ENCODE measurements around the gene SKA1. TPM values are rescaled to one million over a fixed set of nuclear protein-coding genes. Genes with fewer than 3 reads are reported as not detected.
A peak's percentile ranks its signal among the peaks of the same experiment; 100 is the strongest.

SKA1 gene
- total and polyA plus RNA-seq, 2 of the 13 experiments (the other 11 are each of a cell fraction or from before 2014, with no cell fraction given), result 5.3 to 21.3 TPM

- no peak for TF ChIP-seq UBTF (CRISPR knock-in tag; IDR thresholded peaks at IDR 0.05)
- no peak for TF ChIP-seq ZSCAN12 (CRISPR knock-in tag; IDR thresholded peaks at IDR 0.05)
- TF ChIP-seq SIN3A (IDR thresholded peaks at IDR 0.05; ENCODE audit: borderline replicate concordance, low read depth, low read length), result no peak
- TF ChIP-seq ZBTB38 (CRISPR knock-in tag; IDR thresholded peaks at IDR 0.05), result no peak
- no peak for TF ChIP-seq ZBTB40 (IDR thresholded peaks at IDR 0.05)
- TF ChIP-seq ZBTB40 (CRISPR knock-in tag; IDR thresholded peaks at IDR 0.05), result 0 out of 2 replicates have a peak, but pooled peaks have one; percentile 40
- no peak for TF ChIP-seq ZNF513 (CRISPR knock-in tag; conservative IDR thresholded peaks at IDR 0.05)
- TF ChIP-seq MXD1 (CRISPR knock-in tag; IDR thresholded peaks at IDR 0.05), result no peak
- 0 out of 2 replicates have a peak, but pooled peaks have one; percentile 40 for TF ChIP-seq ZNF724P (CRISPR knock-in tag; IDR thresholded peaks at IDR 0.05; ENCODE audit: borderline replicate concordance)
- TF ChIP-seq ZNF503 (CRISPR knock-in tag; IDR thresholded peaks at IDR 0.05), result no peak
- TF ChIP-seq TFDP1 (CRISPR knock-in tag; IDR thresholded peaks at IDR 0.05; ENCODE audit: borderline replicate concordance), result no peak
- TF ChIP-seq ZNF644 (CRISPR knock-in tag; IDR thresholded peaks at IDR 0.05; ENCODE audit: low read depth), result no peak
- no peak for TF ChIP-seq KLF11 (CRISPR knock-in tag; IDR thresholded peaks at IDR 0.05)
- no peak for TF ChIP-seq RFX3 (CRISPR knock-in tag; IDR thresholded peaks at IDR 0.05)
These were observed 27.0 kb downstream of the SKA1 start (continued) for GRCh38 chr18:50401888-50402287.
